ENCODE measurements around the gene TMEM33.

DNA sequence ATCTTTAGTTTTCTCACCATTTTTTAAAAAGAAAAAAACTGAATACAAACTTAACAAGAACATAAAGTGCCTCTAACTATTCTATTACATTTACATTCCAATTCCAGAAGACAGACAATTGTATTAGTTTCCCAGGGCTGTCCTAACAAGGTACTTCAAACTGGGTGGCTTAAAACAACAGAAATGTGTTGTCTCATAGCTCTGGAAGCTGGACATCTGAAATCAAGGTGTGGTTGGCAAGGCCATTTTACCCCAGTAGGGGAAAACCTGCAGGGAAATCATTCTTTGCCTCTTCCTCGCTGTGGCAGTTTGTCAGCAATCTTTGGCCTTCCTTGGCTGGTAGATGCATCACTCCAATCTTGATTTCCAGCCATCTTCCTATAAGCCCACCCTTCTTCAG, 37.5 kb upstream of the TMEM33 start:
- TF ChIP-seq, protein P1, sequence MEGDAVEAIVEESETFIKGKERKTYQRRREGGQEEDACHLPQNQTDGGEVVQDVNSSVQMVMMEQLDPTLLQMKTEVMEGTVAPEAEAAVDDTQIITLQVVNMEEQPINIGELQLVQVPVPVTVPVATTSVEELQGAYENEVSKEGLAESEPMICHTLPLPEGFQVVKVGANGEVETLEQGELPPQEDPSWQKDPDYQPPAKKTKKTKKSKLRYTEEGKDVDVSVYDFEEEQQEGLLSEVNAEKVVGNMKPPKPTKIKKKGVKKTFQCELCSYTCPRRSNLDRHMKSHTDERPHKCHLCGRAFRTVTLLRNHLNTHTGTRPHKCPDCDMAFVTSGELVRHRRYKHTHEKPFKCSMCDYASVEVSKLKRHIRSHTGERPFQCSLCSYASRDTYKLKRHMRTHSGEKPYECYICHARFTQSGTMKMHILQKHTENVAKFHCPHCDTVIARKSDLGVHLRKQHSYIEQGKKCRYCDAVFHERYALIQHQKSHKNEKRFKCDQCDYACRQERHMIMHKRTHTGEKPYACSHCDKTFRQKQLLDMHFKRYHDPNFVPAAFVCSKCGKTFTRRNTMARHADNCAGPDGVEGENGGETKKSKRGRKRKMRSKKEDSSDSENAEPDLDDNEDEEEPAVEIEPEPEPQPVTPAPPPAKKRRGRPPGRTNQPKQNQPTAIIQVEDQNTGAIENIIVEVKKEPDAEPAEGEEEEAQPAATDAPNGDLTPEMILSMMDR (conservative IDR thresholded peaks at IDR 0.05) = no peak
- no peak for TF ChIP-seq EZH2 (IDR thresholded peaks at IDR 0.05; ENCODE audit: low read depth)

All from PC-9 (cell line).